OCI-LY7 (cell line): ENCODE data around the gene PCED1B.

Experiments
- CTCF ChIP-seq: fragments of 200-600 bp; sonication (generic); conservative IDR thresholded peaks from 2 replicates; pipeline ENCODE4 v1.5.1; 2014; ENCODE audit warnings: mild to moderate bottlenecking, antibody characterized with exemption, low read length, moderate library complexity, mixed read lengths
- EZH2phosphoT487 ChIP-seq: fragments of 200-600 bp; sonication (generic); IDR thresholded peaks from 2 replicates; pipeline ENCODE4 v1.6.1; 2018; ENCODE audit warnings: low read depth, borderline replicate concordance, mild to moderate bottlenecking, mixed run types, antibody characterized with exemption, low read length, moderate library complexity, mixed read lengths

GRCh38 chr12:47099610-47100009 is 20.2 kb downstream of the PCED1B start:
- TF ChIP-seq CTCF (no peak), EZH2phosphoT487 (no peak)
